Astrocyte (in vitro differentiated cells and primary cell): ENCODE data around the gene EIF4EBP3.

Experiments used
- EZH2 ChIP-seq: IDR thresholded peaks from 2 replicates; pipeline ENCODE4 v1.6.1; 2012; ENCODE audit warnings: mild to moderate bottlenecking, low read length, inconsistent platforms; ENCODE audit not compliant: insufficient read depth
- TF ChIP-seq, protein P1 (sequence below): IDR thresholded peaks from 2 replicates; pipeline ENCODE4 v1.5.1; 2011; ENCODE audit warnings: low read depth, mild to moderate bottlenecking, inconsistent platforms, low read length, moderate library complexity; ENCODE audit not compliant: insufficient read depth

DNA sequence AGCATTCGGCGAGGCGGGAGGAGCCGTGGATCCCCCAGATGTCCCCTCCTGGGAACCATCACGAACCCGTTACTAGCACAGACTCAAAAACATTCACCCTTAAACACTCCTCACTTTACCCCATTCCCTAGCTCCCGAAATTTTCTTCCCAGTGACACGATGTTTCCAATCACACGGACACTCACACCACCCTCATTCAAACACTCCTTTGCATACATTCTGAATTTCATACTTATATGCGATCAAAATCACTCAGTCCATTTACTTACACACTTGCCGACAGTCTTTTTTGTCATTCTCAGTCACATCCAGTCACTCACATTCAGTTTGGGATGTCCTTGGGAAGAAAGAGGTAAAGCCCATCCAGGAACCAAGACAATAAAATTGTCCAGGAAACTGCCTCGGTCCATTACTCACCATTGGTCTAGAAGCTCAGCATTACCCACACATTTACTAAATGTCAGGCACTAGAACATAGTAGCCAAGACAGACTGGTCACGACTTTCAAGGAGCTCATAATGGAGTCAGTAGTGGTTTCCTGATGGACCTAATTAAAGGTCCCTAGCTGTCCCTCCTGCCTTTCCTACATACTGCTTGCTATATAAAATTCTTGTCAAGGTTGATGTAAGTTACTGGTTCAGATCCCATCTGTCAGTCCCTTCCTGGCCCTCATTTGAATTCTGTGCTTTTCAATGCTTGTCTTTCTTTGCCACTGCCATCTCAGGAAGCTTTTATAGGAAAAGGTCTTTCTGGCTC lies 17.7 kb downstream of the EIF4EBP3 start:
- TF ChIP-seq, protein P1, sequence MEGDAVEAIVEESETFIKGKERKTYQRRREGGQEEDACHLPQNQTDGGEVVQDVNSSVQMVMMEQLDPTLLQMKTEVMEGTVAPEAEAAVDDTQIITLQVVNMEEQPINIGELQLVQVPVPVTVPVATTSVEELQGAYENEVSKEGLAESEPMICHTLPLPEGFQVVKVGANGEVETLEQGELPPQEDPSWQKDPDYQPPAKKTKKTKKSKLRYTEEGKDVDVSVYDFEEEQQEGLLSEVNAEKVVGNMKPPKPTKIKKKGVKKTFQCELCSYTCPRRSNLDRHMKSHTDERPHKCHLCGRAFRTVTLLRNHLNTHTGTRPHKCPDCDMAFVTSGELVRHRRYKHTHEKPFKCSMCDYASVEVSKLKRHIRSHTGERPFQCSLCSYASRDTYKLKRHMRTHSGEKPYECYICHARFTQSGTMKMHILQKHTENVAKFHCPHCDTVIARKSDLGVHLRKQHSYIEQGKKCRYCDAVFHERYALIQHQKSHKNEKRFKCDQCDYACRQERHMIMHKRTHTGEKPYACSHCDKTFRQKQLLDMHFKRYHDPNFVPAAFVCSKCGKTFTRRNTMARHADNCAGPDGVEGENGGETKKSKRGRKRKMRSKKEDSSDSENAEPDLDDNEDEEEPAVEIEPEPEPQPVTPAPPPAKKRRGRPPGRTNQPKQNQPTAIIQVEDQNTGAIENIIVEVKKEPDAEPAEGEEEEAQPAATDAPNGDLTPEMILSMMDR: no peak
- no peak for TF ChIP-seq EZH2
